Inferior parietal cortex (tissue), 1 donor: ENCODE data around the gene ALDH1L2.
A peak's percentile ranks its signal among the peaks of the same experiment; 100 is the strongest.

Experiments used
- DNase-seq: peaks from one replicate; pipeline ENCODE4 v3.0.0-alpha.2; 2016; ENCODE audit errors: extremely low spot score

Gene ALDH1L2

GRCh38 chr12:105033851-105034250 lies 50.4 kb downstream of the ALDH1L2 start:
- DNase-seq, result no peak

- no peak for DNase-seq
Observed at GRCh38 chr12:105032703-105033357, 51.4 kb downstream of the ALDH1L2 start.

- no peak for DNase-seq
Observed at GRCh38 chr12:105030820-105031807, 53.1 kb downstream of the ALDH1L2 start.

GRCh38 chr12:105026411-105026810 lies 57.8 kb downstream of the ALDH1L2 start:
- peak; percentile 5 for DNase-seq

- DNase-seq, result peak; percentile 71
Observed at GRCh38 chr12:105025890-105026289, 58.4 kb downstream of the ALDH1L2 start.

- DNase-seq, result no peak
Observed at GRCh38 chr12:105024928-105025327, 59.3 kb downstream of the ALDH1L2 start.

- DNase-seq, result no peak
Observed at GRCh38 chr12:105020241-105020962, 63.9 kb downstream of the ALDH1L2 start.

GRCh38 chr12:105018776-105019175 lies 65.5 kb downstream of the ALDH1L2 start:
- DNase-seq, result no peak

GRCh38 chr12:105018012-105018411 lies 66.2 kb downstream of the ALDH1L2 start:
- no peak for DNase-seq

GRCh38 chr12:105015543-105015942 lies 68.7 kb downstream of the ALDH1L2 start:
- DNase-seq, result no peak

GRCh38 chr12:105014603-105015002 lies 69.7 kb downstream of the ALDH1L2 start:
- no peak for DNase-seq

- no peak for DNase-seq
Observed at GRCh38 chr12:105013892-105014291, 70.4 kb downstream of the ALDH1L2 start.

- DNase-seq, result no peak
Observed at GRCh38 chr12:105001476-105001875, 82.8 kb downstream of the ALDH1L2 start.

- no peak for DNase-seq
Observed at GRCh38 chr12:104999347-104999685, 84.9 kb downstream of the ALDH1L2 start.

- DNase-seq, result no peak
Observed at GRCh38 chr12:104998423-104999346, 85.6 kb downstream of the ALDH1L2 start.

GRCh38 chr12:104997541-104997940 lies 86.7 kb downstream of the ALDH1L2 start:
- no peak for DNase-seq

- DNase-seq, result no peak
Observed at GRCh38 chr12:104994336-104994735, 89.9 kb downstream of the ALDH1L2 start.

GRCh38 chr12:104991565-104992128 lies 92.6 kb downstream of the ALDH1L2 start:
- DNase-seq, result no peak

- no peak for DNase-seq
Observed at GRCh38 chr12:104990950-104991349, 93.3 kb downstream of the ALDH1L2 start.

GRCh38 chr12:104986022-104986941 lies 98.0 kb downstream of the ALDH1L2 start, which contains the start of gene NOPCHAP1:
Gene NOPCHAP1 (plus strand): TSS chr12:104986316. CDS start chr12:104986353, 37 bp downstream.
- DNase-seq, result peak; percentile 88
